Measurements from ENCODE around the gene IRX3. TPM values are rescaled to one million over a fixed set of nuclear protein-coding genes. Genes with fewer than 3 reads are reported as not detected.

The IRX3 gene
- 0.43 TPM for total RNA-seq

- DNase-seq (ENCODE audit: low spot score), result no peak
Observed at GRCh38 chr16:54286366-54287130, at the start of gene IRX3. IRX3 (minus strand) TSS chr16:54286787; CDS start chr16:54286050, 737 bp downstream.

GRCh38 chr16:54335230-54335629 lies 48.6 kb upstream of the IRX3 start:
- no peak for DNase-seq (ENCODE audit: low spot score)

- DNase-seq (ENCODE audit: low spot score), result no peak
Observed at GRCh38 chr16:54334208-54334607, 47.6 kb upstream of the IRX3 start.

- DNase-seq (ENCODE audit: low spot score), result no peak
Observed at GRCh38 chr16:54331241-54332002, 44.8 kb upstream of the IRX3 start.

- DNase-seq (ENCODE audit: low spot score), result no peak
Observed at GRCh38 chr16:54327609-54328008, 41.0 kb upstream of the IRX3 start.

- no peak for DNase-seq (ENCODE audit: low spot score)
Observed at GRCh38 chr16:54326266-54326662, 39.7 kb upstream of the IRX3 start.

- DNase-seq (ENCODE audit: low spot score), result no peak
Observed at GRCh38 chr16:54325616-54326265, 39.2 kb upstream of the IRX3 start.

- no peak for DNase-seq (ENCODE audit: low spot score)
Observed at GRCh38 chr16:54324716-54325115, 38.1 kb upstream of the IRX3 start.

GRCh38 chr16:54320697-54321340 lies 34.2 kb upstream of the IRX3 start:
- DNase-seq (ENCODE audit: low spot score), result no peak

GRCh38 chr16:54318941-54319340 lies 32.4 kb upstream of the IRX3 start:
- no peak for DNase-seq (ENCODE audit: low spot score)

- DNase-seq (ENCODE audit: low spot score), result no peak
Observed at GRCh38 chr16:54317101-54317611, 30.6 kb upstream of the IRX3 start.

GRCh38 chr16:54316095-54316889 lies 29.7 kb upstream of the IRX3 start:
- no peak for DNase-seq (ENCODE audit: low spot score)

GRCh38 chr16:54313789-54314188 lies 27.2 kb upstream of the IRX3 start:
- no peak for DNase-seq (ENCODE audit: low spot score)

GRCh38 chr16:54312502-54312991 lies 26.0 kb upstream of the IRX3 start:
- no peak for DNase-seq (ENCODE audit: low spot score)

GRCh38 chr16:54309341-54309740 lies 22.8 kb upstream of the IRX3 start:
- DNase-seq (ENCODE audit: low spot score), result no peak

- no peak for DNase-seq (ENCODE audit: low spot score)
Observed at GRCh38 chr16:54305080-54305479, 18.5 kb upstream of the IRX3 start.

- no peak for DNase-seq (ENCODE audit: low spot score)
Observed at GRCh38 chr16:54303613-54304012, 17.0 kb upstream of the IRX3 start.

- no peak for DNase-seq (ENCODE audit: low spot score)
Observed at GRCh38 chr16:54297154-54297553, 10.6 kb upstream of the IRX3 start.

- DNase-seq (ENCODE audit: low spot score), result no peak
Observed at GRCh38 chr16:54296543-54296942, 10.0 kb upstream of the IRX3 start.

GRCh38 chr16:54291656-54292487 lies 5.3 kb upstream of the IRX3 start:
- no peak for DNase-seq (ENCODE audit: low spot score)
